Stimulated activated CD4-positive, alpha-beta T cell treated with anti-CD3 and anti-CD28 coated beads, Interleukin-2, amount 100 ng/mL, for 48 hours (primary cell): ENCODE measurements around the gene KIAA0232.
"Not testable (repeated sequence)": the region's sequence is repeated elsewhere in the genome, so short reads cannot be mapped to it uniquely, and the experiment has no call there.

ENCODE experiments used
- DNase-seq, 2 donors: peaks; one replicate each; pipeline ENCODE4 v3.0.0-alpha.2; 2020

Gene KIAA0232

DNA sequence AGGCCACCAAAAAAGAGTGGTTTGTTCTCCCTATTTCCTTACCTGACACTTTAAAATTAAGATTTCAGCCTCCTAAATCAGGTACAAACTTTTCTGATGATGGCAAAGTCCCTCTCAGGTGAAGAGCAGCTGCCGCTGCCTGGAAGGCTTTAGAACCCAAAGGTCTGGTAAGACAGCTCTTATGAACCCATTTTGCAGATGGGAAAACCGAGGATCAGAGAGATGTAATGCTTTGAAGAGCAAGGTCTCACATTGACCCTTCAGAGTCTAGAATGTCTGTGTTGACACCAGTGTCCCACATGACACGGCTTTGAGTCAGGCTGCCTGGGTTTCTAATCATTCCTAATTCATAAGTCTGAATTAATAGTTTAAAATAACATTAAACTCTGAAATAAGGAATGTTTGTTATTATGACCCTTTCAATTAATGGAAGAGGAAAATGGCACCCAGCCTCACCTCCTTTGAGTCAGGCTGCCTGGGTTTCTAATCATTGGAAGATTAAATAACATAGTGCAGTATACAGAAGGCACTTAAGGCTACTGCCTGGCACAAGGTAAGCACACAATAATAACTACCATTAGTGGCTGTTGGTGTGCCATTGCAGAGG is 27.9 kb upstream of the KIAA0232 start:
- DNase-seq: no peak

GRCh38 chr4:6755088-6755753 is 27.3 kb upstream of the KIAA0232 start:
- no peak for DNase-seq

- DNase-seq: not testable (repeated sequence)
Measured at GRCh38 chr4:6756345-6756744, 26.2 kb upstream of the KIAA0232 start.

DNA sequence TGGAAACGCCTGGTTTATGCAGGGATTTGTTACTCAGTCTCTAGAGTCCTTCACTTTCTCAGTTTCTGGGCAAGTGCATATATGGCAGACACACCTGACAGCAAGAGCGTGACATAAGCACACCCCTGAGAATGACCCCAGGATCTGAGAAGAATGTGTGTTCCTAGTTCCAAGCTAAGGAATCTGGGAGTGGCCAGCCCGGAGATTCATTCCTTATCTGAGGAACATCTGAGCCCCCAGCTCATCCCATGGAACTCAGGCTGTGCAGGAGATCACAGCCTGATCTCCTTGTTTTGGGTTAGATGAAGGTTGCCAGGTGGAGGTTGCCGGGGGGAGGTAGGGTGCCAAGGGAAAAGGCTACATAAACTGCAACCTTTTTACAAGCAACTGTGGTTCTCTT is 23.8 kb upstream of the KIAA0232 start:
- no peak for DNase-seq

GRCh38 chr4:6760865-6761264 is 21.7 kb upstream of the KIAA0232 start:
- DNase-seq: no peak

DNA sequence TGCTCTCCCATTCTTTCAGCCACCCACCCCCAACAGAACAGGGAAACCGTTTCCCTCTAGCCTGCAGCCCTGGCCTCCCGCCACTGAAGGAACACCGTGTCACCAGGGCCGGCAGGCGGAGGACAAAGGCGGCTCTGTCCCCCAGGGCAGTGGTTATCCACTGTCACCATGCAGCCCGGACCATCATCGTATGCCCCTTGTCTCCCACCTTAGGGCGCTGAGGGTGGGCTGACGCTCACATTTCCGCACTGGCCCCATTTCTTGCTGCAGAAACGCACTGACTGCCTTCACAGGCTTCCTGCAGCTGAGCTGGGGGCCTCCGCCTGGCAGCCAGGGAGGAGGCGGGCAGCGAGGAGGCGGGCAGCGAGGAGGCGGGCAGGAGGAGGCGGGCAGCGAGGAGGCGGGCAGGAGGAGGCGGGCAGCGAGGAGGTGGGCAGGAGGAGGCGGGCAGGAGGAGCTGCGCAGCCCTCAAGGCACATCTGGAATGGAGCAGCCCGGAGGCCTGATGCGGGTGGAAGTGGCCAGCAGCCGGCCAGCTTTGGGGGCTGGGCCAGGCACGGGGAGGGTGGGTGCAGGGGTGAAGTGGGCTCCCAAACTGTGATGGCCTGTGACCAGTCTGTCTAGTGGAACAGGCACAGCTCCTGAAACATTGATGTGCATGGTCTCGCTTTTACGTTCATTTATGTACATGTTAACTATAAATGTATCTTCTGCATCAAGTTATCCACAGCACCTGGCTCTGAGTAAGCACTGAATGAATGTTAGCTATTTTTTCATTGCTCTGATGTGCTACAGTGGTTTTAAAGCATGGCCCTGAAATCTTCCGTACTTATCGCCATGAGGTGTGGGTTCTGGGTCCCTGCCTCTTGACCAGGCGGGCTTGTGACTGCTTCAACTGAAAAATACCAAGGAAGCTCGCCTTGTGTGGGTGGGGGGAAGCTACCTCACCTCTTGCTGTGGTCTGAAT is 20.6 kb upstream of the KIAA0232 start:
- DNase-seq: no peak

GRCh38 chr4:6763330-6763851 is 19.1 kb upstream of the KIAA0232 start:
- DNase-seq: no peak

DNA sequence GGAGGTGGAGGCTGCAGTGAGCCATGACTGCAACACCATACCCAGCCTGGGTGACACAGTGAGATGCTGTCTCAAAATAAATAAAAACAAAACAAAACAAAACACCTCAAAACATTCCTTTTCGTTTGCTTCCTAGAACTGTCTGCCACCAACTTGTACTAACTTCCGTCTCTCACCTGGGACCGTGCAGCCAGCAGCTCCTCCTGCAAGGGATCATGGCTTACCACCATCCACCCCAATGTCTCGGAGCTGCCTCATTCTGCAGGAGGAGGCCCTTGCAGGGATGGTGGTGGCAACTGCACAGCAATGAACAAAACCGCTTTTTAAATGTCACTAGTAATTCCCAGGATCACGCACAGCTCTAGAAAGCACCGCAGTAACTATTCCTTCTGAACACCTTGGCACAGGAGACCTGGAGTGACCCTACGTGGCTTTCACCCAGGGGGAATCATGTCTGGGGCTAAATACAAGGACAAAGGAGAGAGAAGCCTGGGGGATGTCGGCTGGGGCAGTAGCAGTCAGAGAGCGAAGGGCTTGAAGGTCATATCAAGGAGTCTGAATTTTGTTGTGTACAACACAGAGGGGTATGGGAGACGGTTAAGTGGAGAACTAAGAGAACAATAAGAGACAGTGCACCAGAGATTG is 17.4 kb upstream of the KIAA0232 start:
- DNase-seq: no peak

DNA sequence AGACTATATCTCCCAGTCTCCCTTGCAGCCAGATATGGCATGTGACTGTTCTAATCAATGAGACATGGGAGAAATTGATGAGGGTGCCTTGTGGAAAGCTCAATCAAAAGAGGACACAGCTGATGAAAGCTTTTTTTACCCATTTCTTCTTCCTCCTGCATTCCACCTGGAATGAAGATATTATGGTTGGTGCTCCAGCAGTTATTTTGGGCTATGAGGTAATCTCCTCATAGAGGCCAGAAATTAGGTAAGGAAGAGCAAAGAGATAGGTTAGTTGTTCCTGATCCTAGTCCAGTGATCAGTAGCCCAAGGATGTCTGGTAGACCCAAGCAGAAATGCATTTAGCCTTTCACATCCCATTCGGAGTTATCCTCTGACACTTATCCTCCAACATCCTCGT is 16.8 kb upstream of the KIAA0232 start:
- DNase-seq: no peak

- no peak for DNase-seq
Measured at GRCh38 chr4:6767386-6767747, 15.2 kb upstream of the KIAA0232 start.

DNA sequence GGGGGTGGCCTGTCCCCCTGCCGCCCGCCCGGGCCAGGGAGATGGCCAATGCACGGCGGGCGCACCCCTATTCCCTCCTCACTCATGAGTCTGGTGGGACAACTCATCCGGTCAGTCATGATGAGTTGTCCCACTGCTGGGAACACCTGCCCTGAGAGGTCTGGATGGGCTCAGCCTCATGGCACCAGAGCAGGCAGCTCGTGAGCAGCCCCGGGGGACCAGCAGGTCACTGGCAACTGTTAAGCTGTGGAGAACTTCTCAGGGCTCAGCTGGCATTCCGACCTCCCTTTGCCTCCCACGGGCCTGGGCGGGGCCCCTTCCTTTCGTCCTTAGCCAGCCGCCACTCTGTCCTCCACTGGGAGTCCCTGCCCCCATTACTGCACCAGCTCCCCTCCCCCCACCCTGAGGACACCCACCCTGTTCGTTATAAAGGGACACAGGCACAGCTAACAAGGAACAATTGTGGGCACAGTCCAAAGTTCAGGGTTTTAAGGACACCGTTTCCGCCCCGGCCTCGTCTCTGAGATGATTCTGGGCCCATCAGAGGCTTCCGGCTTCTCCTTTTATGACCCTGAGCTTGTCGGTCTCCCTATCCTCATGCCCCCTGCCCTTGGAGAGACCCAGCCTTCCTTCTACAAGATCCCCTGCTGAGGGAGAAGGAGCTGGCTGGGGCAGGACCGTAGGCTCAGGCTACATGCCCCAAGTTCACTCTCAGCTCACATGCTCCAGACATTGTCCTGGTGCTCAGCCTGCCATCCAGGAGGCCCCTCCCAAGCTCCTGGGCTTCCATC is 14.6 kb upstream of the KIAA0232 start:
- DNase-seq: no peak

GRCh38 chr4:6768539-6768905 is 14.0 kb upstream of the KIAA0232 start:
- DNase-seq: no peak

GRCh38 chr4:6769233-6769988 is 13.1 kb upstream of the KIAA0232 start:
- DNase-seq: no peak

DNA sequence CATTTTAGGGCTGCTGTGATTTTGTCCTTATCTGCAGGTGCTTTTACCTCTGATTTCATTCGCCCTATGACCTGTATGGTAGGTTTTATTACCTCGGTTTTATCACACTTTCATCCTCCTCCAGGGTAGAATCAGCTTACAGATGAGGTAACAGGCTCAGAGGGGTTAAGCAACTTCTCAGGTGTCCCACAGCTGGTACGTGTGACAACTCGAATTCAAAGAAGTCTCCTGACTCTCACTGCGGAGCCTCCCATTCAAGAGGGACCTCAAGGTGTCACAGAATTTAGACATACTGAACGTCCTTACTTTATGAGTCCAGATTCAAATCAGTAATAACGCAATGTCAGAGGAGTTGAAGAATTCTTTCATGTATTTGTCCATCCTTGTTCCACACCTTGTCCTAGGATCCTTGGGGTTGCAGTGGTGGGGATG is 12.5 kb upstream of the KIAA0232 start:
- DNase-seq: no peak

GRCh38 chr4:6770581-6771228 is 11.8 kb upstream of the KIAA0232 start:
- DNase-seq: no peak

DNA sequence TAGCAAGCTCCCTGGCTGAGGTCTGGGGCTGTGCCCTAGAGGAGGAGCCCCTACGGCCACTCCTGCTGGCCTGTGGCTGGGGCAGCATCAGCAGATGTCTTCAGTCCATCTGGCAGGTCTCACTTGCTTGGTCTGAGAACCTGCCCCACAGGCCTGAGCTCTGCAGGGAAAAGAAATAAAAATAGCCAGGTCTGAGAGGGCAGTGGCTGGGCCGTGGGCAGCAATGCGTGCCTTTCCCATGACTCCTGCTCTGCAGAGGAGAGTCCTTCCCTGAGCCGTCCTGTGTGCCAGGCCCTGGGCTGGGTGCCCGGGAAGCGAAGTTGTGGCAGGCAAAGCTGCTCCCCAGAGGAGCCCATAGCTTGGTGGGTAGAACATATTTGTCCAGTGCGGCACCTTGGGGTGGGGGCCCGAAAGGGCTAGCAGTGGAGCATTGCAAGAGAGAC is 11.3 kb upstream of the KIAA0232 start:
- DNase-seq: no peak

GRCh38 chr4:6772223-6772928 is 10.2 kb upstream of the KIAA0232 start:
- no peak for DNase-seq

GRCh38 chr4:6773106-6773505 is 9.4 kb upstream of the KIAA0232 start:
- DNase-seq: no peak

DNA sequence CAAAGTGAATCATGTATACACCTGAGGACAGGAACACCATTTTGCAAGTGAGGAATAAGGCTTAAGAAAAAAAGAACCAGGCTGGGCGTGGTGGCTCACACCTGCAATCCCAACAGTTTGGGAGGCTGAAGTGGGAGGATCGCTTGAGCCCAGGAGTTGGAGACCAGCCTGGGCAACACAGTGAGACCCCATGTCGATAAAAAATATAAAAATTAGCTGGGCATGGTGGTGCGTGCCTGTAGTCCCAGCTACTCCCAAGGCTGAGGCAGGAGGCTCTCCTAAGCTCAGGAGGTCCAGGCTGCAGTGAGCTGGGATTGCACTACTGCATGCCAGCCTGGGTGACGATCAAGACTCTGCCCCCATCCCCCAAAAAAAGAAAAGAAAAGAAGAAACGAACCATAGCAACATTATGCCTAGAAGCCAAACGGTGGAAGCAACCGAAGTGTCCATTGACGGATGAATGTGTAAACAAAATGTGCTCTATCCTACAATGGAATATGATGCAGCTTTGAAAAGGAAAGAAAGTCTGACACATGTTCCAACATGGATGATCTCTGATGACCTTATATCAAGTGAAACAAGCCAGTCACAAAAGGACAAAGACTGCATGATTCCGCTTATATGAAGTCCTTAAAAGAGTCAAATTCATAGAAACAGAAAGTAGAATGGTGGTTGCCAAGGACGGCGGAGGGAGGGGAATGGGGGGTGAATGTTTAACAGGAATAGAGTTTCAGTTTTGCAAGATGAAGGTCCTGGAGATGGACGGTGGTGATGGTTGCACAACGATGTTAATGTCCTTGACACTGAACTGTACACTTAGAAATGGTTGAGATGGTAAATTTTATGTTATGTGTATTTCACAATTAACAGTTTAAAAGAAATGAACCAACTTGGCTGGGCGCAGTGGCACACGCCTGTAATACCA is 8.6 kb upstream of the KIAA0232 start:
- DNase-seq: no peak
